ENCODE data around the gene STOML1. TPM values are rescaled to one million over a fixed set of nuclear protein-coding genes. Genes with fewer than 3 reads are reported as not detected.

STOML1 gene
- total RNA-seq (10 to 100 TPM in 3 of 5 donors, 1 to 10 TPM in 2; 5.1 to 13.4 (median 12.0) TPM), total RNA-seq (5.4 to 18.9 (median 10.4) reads per million in 29 experiments)
- total RNA-seq (2013): 10.4 TPM

GRCh38 chr15:73991726-73992593 is at the start of gene STOML1:
TSS of gene STOML1 (minus strand) at chr15:73992295. CDS start at chr15:73992223, 72 bp downstream.
- H3K27ac Mint-ChIP-seq: peak within 1 kb of the TSS; percentile 78 to 84
- peak within 1 kb of the TSS; percentile 77 to 99 (median 82) for H3K4me3 Mint-ChIP-seq
- peak; percentile 86 to 89 (median 87) for ATAC-seq (replicated peaks in 1 of 4)
- 1% methylated on average over 60 of the region's 72 CpGs for WGBS (ENCODE audit: insufficient coverage)
- Histone ChIP-seq H3K36me3 (ENCODE audit: control insufficient read depth in 2 of 2, extremely low read depth in 1 of 2, insufficient read depth in 1 of 2, low read length in 1 of 2) (peaks cover 4 to 9% of the 10 kb centered on the region in 2 donors), H3K4me3 (ENCODE audit: control insufficient read depth in 1 of 2, extremely low read depth in 1 of 2, low read length in 1 of 2) (peak within 1 kb of the TSS; percentile 56 to 86), H3K4me1 (ENCODE audit: control insufficient read depth in 1 of 2, extremely low read depth in 1 of 2, insufficient read depth in 2 of 2, low read length in 2 of 2) (peaks cover 29 to 45% of the 10 kb centered on the region in 2 experiments), H3K9me3 (no peaks in the 10 kb centered on the region), H3K27me3 (replicated peaks in 1 of 2; ENCODE audit: control insufficient read depth in 2 of 2, extremely low read depth in 1 of 2, insufficient read depth in 2 of 2, low read length in 1 of 2) (no peaks in the 10 kb centered on the region), H3K27ac (ENCODE audit: low read length) (no peak within 1 kb of the TSS)
- no peaks in the 10 kb centered on the region for H3K27me3 Mint-ChIP-seq
- POLR2A ChIA-PET: no interaction called here
- DNase-seq: peak; percentile 84 to 96 (median 90)
- H3K36me3 Mint-ChIP-seq: peaks cover 6% of the 10 kb centered on the region
- CTCF ChIA-PET: interaction anchor here in 1 of 2 donors (1.0 kb wide), 1 partner anchor 19 kb away, joined by 4 read pairs; no protein-coding TSS in a partner anchor
- peaks cover 48 to 57% (median 49%) of the 10 kb centered on the region in 3 donors for H3K4me1 Mint-ChIP-seq
- no peaks in the 10 kb centered on the region for H3K9me3 Mint-ChIP-seq

GRCh38 chr15:74041311-74041756 is 49.2 kb upstream of the STOML1 start:
- no peaks in the 10 kb centered on the region for H3K4me1 Mint-ChIP-seq
- DNase-seq: no peak
- no peaks in the 10 kb centered on the region for H3K27me3 Mint-ChIP-seq
- ChIA-PET POLR2A (no interaction called here), CTCF (no interaction called here)
- Histone ChIP-seq H3K4me3 (ENCODE audit: control insufficient read depth in 1 of 2, extremely low read depth in 1 of 2, low read length in 1 of 2) (no peak overlapping the region), H3K27me3 (replicated peaks in 1 of 2; ENCODE audit: control insufficient read depth in 2 of 2, extremely low read depth in 1 of 2, insufficient read depth in 2 of 2, low read length in 1 of 2) (no peaks in the 10 kb centered on the region), H3K36me3 (ENCODE audit: control insufficient read depth in 2 of 2, extremely low read depth in 1 of 2, insufficient read depth in 1 of 2, low read length in 1 of 2) (peaks cover 8 to 32% of the 10 kb centered on the region in 2 donors), H3K27ac (ENCODE audit: low read length) (no peak overlapping the region), H3K4me1 (ENCODE audit: control insufficient read depth in 1 of 2, extremely low read depth in 1 of 2, insufficient read depth in 2 of 2, low read length in 2 of 2) (no peaks in the 10 kb centered on the region), H3K9me3 (no peaks in the 10 kb centered on the region)
- H3K9me3 Mint-ChIP-seq: no peaks in the 10 kb centered on the region
- ATAC-seq (replicated peaks in 1 of 4): no peak
- H3K4me3 Mint-ChIP-seq: no peak overlapping the region
- H3K27ac Mint-ChIP-seq: no peak overlapping the region
- H3K36me3 Mint-ChIP-seq: peaks cover 26% of the 10 kb centered on the region
- 95% methylated on average over 10 of the region's 10 CpGs for WGBS (ENCODE audit: insufficient coverage)

- no peak overlapping the region for H3K27ac ChIP-seq (ENCODE audit: low read length)
- no peak overlapping the region for H3K4me3 ChIP-seq (ENCODE audit: control insufficient read depth in 1 of 2, extremely low read depth in 1 of 2, low read length in 1 of 2)
- WGBS (ENCODE audit: insufficient coverage): 95% methylated on average over 5 of the region's 7 CpGs
- ChIA-PET POLR2A (interaction anchor here in 1 of 2 donors (0.5 kb wide), 1 partner anchor 515 kb away, joined by 5 read pairs; no protein-coding TSS in a partner anchor), CTCF (no interaction called here)
- Mint-ChIP-seq H3K4me1 (no peaks in the 10 kb centered on the region), H3K4me3 (no peak overlapping the region), H3K27ac (no peak overlapping the region), H3K36me3 (peaks cover 36% of the 10 kb centered on the region), H3K27me3 (no peaks in the 10 kb centered on the region), H3K9me3 (no peaks in the 10 kb centered on the region)
- ATAC-seq (replicated peaks in 1 of 4): no peak
- peaks cover 11 to 37% of the 10 kb centered on the region in 2 donors for H3K36me3 ChIP-seq (ENCODE audit: control insufficient read depth in 2 of 2, extremely low read depth in 1 of 2, insufficient read depth in 1 of 2, low read length in 1 of 2)
- no peak for DNase-seq
- no peaks in the 10 kb centered on the region for H3K9me3 ChIP-seq
- H3K27me3 ChIP-seq (replicated peaks in 1 of 2; ENCODE audit: control insufficient read depth in 2 of 2, extremely low read depth in 1 of 2, insufficient read depth in 2 of 2, low read length in 1 of 2): no peaks in the 10 kb centered on the region
- no peaks in the 10 kb centered on the region for H3K4me1 ChIP-seq (ENCODE audit: control insufficient read depth in 1 of 2, extremely low read depth in 1 of 2, insufficient read depth in 2 of 2, low read length in 2 of 2)
Observed at GRCh38 chr15:74040109-74040850, 48.2 kb upstream of the STOML1 start.

GRCh38 chr15:74039656-74040010 is 47.5 kb upstream of the STOML1 start:
- H3K4me3 Mint-ChIP-seq: no peak overlapping the region
- Histone ChIP-seq H3K9me3 (no peaks in the 10 kb centered on the region), H3K27ac (ENCODE audit: low read length) (no peak overlapping the region), H3K27me3 (replicated peaks in 1 of 2; ENCODE audit: control insufficient read depth in 2 of 2, extremely low read depth in 1 of 2, insufficient read depth in 2 of 2, low read length in 1 of 2) (no peaks in the 10 kb centered on the region), H3K36me3 (ENCODE audit: control insufficient read depth in 2 of 2, extremely low read depth in 1 of 2, insufficient read depth in 1 of 2, low read length in 1 of 2) (peaks cover 14 to 41% of the 10 kb centered on the region in 2 donors), H3K4me3 (ENCODE audit: control insufficient read depth in 1 of 2, extremely low read depth in 1 of 2, low read length in 1 of 2) (no peak overlapping the region), H3K4me1 (ENCODE audit: control insufficient read depth in 1 of 2, extremely low read depth in 1 of 2, insufficient read depth in 2 of 2, low read length in 2 of 2) (no peaks in the 10 kb centered on the region)
- peaks cover 36% of the 10 kb centered on the region for H3K36me3 Mint-ChIP-seq
- DNase-seq (no peak), ATAC-seq (replicated peaks in 1 of 4) (no peak)
- 95% methylated on average over 5 of the region's 5 CpGs for WGBS (ENCODE audit: insufficient coverage)
- ChIA-PET POLR2A (interaction anchor here in 1 of 2 donors (0.5 kb wide), 1 partner anchor 516 kb away, joined by 5 read pairs; no protein-coding TSS in a partner anchor), CTCF (interaction anchor here in 1 of 2 donors (1.4 kb wide), 1 partner anchor 9 kb away, joined by 5 read pairs; no protein-coding TSS in a partner anchor)
- H3K27ac Mint-ChIP-seq: no peak overlapping the region
- H3K4me1 Mint-ChIP-seq: no peaks in the 10 kb centered on the region
- no peaks in the 10 kb centered on the region for H3K27me3 Mint-ChIP-seq
- H3K9me3 Mint-ChIP-seq: no peaks in the 10 kb centered on the region

GRCh38 chr15:74038707-74039655 is 46.9 kb upstream of the STOML1 start:
- no peak overlapping the region for H3K27ac Mint-ChIP-seq
- H3K4me1 ChIP-seq (ENCODE audit: control insufficient read depth in 1 of 2, extremely low read depth in 1 of 2, insufficient read depth in 2 of 2, low read length in 2 of 2): no peaks in the 10 kb centered on the region
- no peaks in the 10 kb centered on the region for H3K27me3 Mint-ChIP-seq
- POLR2A ChIA-PET: no interaction called here
- H3K27ac ChIP-seq (ENCODE audit: low read length): no peak overlapping the region
- H3K36me3 ChIP-seq (ENCODE audit: control insufficient read depth in 2 of 2, extremely low read depth in 1 of 2, insufficient read depth in 1 of 2, low read length in 1 of 2): peaks cover 20 to 46% of the 10 kb centered on the region in 2 donors
- H3K4me3 ChIP-seq (ENCODE audit: control insufficient read depth in 1 of 2, extremely low read depth in 1 of 2, low read length in 1 of 2): no peak overlapping the region
- no peak for ATAC-seq (replicated peaks in 1 of 4)
- no peak overlapping the region for H3K4me3 Mint-ChIP-seq
- 90% methylated on average over 9 of the region's 9 CpGs for WGBS (ENCODE audit: insufficient coverage)
- no peaks in the 10 kb centered on the region for H3K9me3 Mint-ChIP-seq
- CTCF ChIA-PET: interaction anchor here in 1 of 2 donors (1.4 kb wide), 1 partner anchor 10 kb away, joined by 5 read pairs; no protein-coding TSS in a partner anchor
- no peak for DNase-seq
- H3K4me1 Mint-ChIP-seq: no peaks in the 10 kb centered on the region
- no peaks in the 10 kb centered on the region for H3K27me3 ChIP-seq (replicated peaks in 1 of 2; ENCODE audit: control insufficient read depth in 2 of 2, extremely low read depth in 1 of 2, insufficient read depth in 2 of 2, low read length in 1 of 2)
- H3K36me3 Mint-ChIP-seq: peaks cover 41% of the 10 kb centered on the region
- H3K9me3 ChIP-seq: no peaks in the 10 kb centered on the region

All from T-cell (primary cell).